Esophagus (tissue), 2 donors: ENCODE data around the gene CRLF2. TPM values are rescaled to one million over a fixed set of nuclear protein-coding genes. Genes with fewer than 3 reads are reported as not detected.
A peak's percentile ranks its signal among the peaks of the same experiment; 100 is the strongest.
"Not testable (repeated sequence)": the region's sequence is repeated elsewhere in the genome, so short reads cannot be mapped to it uniquely, and the experiment has no call there.

Experiments used
- H3K27ac ChIP-seq, 2 donors: one replicate each; pipeline ENCODE4 v1.5.1; 2013; ENCODE audit warnings: low read depth in 2 of 2, mild to moderate bottlenecking in 2 of 2, inconsistent platforms in 1 of 2, low read length in 1 of 2, moderate library complexity in 1 of 2
- H3K27me3 ChIP-seq, 2 donors: one replicate each; pipeline ENCODE4 v1.6.1; 2013; ENCODE audit warnings: low read length in 2 of 2, control low read depth in 1 of 2, mild to moderate bottlenecking in 1 of 2; ENCODE audit not compliant: insufficient read depth in 2 of 2, control insufficient read depth in 1 of 2
- H3K36me3 ChIP-seq, 2 donors: one replicate each; pipeline ENCODE4 v1.6.1; 2013; ENCODE audit warnings: low read length in 1 of 2; ENCODE audit not compliant: control insufficient read depth in 2 of 2, insufficient read depth in 2 of 2
- H3K4me1 ChIP-seq, 2 donors: one replicate each; pipeline ENCODE4 v1.6.1; 2013; ENCODE audit warnings: low read length in 1 of 2; ENCODE audit not compliant: control insufficient read depth in 2 of 2, insufficient read depth in 2 of 2
- H3K4me3 ChIP-seq, 2 donors: one replicate each; pipeline ENCODE4 v1.5.1; 2013; ENCODE audit warnings: low read length in 2 of 2, mild to moderate bottlenecking in 2 of 2, low read depth in 1 of 2, moderate library complexity in 1 of 2
- H3K9me3 ChIP-seq, 2 donors: one replicate each; pipeline ENCODE4 v1.6.1; 2013; ENCODE audit warnings: mild to moderate bottlenecking in 2 of 2, low read depth in 1 of 2, low read length in 1 of 2, moderate library complexity in 1 of 2; ENCODE audit not compliant: control insufficient read depth in 2 of 2, insufficient read depth in 1 of 2
- WGBS, 2 donors: extraction: QIAGEN DNeasy Blood & Tissue Kit; methylation state at CpG; one replicate each; pipeline ENCODE4 v1.1.7; 2013; 5-methylcytosine and 5-hydroxymethylcytosine counted together
- polyA plus RNA-seq, 2 donors: library from polyadenylated mRNA; stranded (reverse); fragments of 200-250 nt; gene quantifications; one replicate each; pipeline ENCODE4 v1.2.3, GENCODE V29; 2013
- donor health status: healthy with polysubstance abuse.
- donor health status: Bipolar disorder and iron deficiency.

Gene CRLF2, protein sequence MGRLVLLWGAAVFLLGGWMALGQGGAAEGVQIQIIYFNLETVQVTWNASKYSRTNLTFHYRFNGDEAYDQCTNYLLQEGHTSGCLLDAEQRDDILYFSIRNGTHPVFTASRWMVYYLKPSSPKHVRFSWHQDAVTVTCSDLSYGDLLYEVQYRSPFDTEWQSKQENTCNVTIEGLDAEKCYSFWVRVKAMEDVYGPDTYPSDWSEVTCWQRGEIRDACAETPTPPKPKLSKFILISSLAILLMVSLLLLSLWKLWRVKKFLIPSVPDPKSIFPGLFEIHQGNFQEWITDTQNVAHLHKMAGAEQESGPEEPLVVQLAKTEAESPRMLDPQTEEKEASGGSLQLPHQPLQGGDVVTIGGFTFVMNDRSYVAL
- polyA plus RNA-seq: under 1 TPM in 1 of 2 donors, not detected in 1; 0.09 TPM

DNA sequence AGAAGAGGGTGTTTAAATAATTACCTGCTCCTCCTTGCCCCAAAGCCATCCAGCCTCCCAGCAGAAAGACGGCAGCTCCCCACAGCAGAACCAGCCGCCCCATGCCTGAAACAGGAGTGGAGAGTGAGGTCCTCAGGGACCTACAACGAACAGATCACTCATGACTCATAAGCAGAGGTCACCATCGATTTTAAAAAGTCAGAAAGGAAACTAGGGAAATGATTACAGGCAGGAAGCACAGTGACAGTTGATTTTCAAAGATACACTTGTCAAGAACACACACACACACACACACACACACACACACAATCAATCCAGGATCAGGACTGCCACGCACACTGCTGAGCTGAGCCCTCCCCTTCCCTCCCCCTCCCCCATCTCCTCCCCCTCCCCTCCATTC lies at the start of gene CRLF2:
Gene CRLF2 (minus strand): TSS at position 118 of the 400 bp plus-strand sequence. CDS start 15 bp downstream, at position 103.
- WGBS, 2 donors: 22 to 24% methylated on average over 4 to 5 of the region's 5 CpGs

DNA sequence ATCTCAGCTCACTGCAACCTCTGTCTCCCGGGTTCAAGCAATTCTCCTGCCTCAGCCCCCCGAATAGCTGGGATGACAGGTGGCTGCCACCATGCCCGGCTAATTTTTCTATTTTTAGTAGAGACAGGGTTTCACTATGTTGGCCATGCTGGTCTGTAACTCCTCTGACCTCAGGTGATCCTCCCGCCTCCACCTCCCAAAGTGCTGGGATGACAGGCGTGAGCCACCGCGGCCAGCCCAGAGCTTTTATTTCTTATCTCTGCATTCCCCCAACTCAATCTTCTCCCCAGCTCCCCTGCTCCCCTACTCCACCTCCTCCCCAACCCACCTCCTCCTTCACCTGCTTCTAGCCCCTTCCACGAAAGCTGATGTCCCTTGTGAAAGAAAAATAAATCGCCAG lies 49.3 kb upstream of the CRLF2 start:
- 82 to 93% methylated on average over 9 of the region's 9 CpGs for WGBS, 2 donors

More for the DNA sequence above, at the start of gene CRLF2:
- H3K4me3 ChIP-seq: no peak within 1 kb of the TSS
- no peaks in the 10 kb centered on the region for H3K27me3 ChIP-seq
- H3K36me3 ChIP-seq: no peaks in the 10 kb centered on the region
- H3K27ac ChIP-seq: no peak within 1 kb of the TSS
- no peaks in the 10 kb centered on the region for H3K4me1 ChIP-seq
- no peaks in the 10 kb centered on the region for H3K9me3 ChIP-seq

DNA sequence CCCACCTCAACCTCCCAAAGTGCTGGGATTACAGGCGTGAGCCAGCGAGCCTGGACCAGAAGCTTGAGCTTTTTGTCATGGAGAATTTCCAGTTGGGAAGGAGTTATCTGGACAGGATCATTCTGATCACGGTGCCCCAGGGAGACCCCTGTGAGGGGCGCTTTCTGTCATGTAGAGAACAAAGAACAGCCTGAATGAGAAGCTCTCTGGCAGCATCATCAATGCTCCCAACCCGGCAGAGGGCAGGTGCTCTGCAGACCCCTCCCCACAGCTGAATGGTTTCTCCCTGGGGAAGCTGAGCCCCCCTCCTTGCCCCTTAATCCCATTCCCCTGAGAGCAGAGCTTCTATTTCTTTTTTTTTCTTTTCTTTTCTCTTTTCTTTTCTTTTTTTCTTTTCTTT lies 48.8 kb upstream of the CRLF2 start:
- no peak overlapping the region for H3K4me3 ChIP-seq
- H3K36me3 ChIP-seq: no peaks in the 10 kb centered on the region
- H3K27me3 ChIP-seq: no peaks in the 10 kb centered on the region
- no peak overlapping the region for H3K27ac ChIP-seq
- peaks cover 0 to 3% of the 10 kb centered on the region in 2 donors for H3K9me3 ChIP-seq
- H3K4me1 ChIP-seq: no peaks in the 10 kb centered on the region
- 58 to 59% methylated on average over 5 of the region's 5 CpGs for WGBS, 2 donors

More for the DNA sequence above, 49.3 kb upstream of the CRLF2 start:
- not testable (repeated sequence) for H3K4me1 ChIP-seq, H3K27ac ChIP-seq, H3K4me3 ChIP-seq, H3K36me3 ChIP-seq, H3K9me3 ChIP-seq, H3K27me3 ChIP-seq

DNA sequence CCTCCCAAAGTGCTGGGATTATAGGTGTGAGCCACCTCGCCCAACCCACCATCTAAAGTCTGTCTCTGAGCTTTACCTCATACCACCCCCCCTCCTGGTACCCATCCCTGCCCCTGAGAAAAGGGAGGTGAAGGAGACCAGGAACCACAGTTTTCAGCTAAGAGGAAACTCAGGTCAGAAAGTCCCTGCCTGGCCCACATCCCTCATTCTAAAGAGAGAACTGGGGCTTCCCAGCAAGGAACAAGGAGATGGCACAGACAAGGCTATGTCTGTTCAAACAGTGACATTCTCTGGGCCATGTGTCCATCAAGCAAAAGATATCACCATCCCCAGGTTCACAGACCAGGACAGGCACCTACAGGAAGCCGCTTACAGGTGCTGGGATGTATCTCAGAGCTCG lies 40.4 kb upstream of the CRLF2 start:
- H3K36me3 ChIP-seq: no peaks in the 10 kb centered on the region
- no peaks in the 10 kb centered on the region for H3K27me3 ChIP-seq
- H3K27ac ChIP-seq: no peak overlapping the region
- H3K9me3 ChIP-seq: no peaks in the 10 kb centered on the region
- WGBS, 2 donors: 91 to 93% methylated on average over 3 of the region's 3 CpGs
- H3K4me3 ChIP-seq: no peak overlapping the region
- peaks cover 6 to 7% of the 10 kb centered on the region in 2 donors for H3K4me1 ChIP-seq

DNA sequence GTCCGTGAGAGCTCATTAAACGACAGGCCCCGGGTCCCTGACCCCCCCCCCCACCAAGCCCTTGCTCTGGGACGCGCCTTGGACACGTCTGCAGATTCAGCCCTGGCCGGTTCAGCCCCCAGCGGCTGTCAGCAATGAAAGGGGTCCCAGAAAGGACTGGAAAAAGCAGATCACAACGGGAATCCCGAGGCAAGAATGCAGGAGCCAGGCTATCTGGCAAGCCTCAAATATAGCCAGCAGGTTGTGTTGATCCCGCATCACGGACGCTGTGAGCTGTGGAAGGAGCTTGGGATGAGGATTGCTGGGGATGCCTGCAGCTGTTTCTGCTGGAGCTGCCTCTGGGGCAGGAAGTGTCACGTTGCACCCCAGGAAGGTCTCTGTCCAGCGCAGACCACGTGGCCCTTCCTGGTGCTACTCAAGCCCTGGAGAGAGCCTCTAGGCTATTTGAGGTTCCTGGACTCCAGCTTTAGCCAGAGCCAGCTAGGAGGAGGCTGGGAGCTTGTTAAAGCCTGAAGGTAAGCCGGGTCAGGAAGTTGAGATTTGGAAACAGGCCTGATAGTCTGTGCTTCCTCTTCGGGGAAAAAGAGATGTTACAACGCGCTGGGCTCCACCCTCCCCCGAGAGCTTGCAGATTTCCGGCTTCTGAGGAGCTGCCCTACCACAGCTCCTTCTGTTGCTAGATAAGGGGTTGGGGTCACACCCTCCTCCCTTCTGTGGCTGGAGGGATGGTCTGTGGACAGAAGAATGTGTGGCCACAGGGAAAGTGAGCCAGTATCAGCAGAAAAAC lies 36.8 kb upstream of the CRLF2 start:
- Histone ChIP-seq H3K36me3 (no peaks in the 10 kb centered on the region), H3K27me3 (no peaks in the 10 kb centered on the region), H3K4me3 (no peak overlapping the region), H3K9me3 (no peaks in the 10 kb centered on the region), H3K27ac (peak overlapping the region in 1 of 2 donors; percentile 26), H3K4me1 (peaks cover 6 to 7% of the 10 kb centered on the region in 2 donors)
- 4 to 7% methylated on average over 22 of the region's 22 CpGs for WGBS, 2 donors

DNA sequence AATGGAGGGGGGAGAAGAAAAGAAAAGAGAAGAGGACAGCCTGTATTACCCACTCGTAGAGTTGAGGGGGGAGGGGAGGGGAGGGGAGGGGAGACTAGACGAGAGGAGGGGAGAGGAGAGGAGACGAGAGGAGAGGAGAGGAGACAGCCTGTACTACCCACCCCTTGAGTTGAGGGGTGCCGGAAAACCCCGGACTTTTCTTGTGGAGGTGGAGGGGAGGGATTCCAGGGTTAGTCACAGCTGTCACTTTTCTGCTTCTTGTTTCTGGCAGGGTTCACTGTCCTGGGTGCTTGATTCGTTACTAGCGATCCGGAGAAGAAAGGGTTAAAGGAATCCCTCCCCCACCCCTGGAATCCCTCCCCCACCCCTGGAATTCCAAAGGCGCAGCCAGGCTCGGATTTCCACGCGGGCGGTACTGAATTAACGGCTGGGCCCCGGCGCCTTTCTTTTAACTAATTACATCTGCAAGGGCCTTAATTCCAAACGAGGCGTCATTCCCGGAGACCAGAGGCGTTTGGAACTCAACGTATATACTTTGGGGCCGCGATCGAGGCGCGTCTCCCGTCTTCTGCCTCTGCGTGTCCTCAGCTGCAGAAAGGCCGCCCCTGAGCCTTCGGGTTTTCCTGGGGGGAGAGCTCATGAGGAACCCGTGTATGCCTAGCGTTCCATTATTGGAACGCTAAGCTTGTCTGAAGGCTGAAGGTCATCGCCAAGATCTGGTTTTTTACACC lies 36.0 kb upstream of the CRLF2 start:
- Histone ChIP-seq H3K27me3 (no peaks in the 10 kb centered on the region), H3K36me3 (no peaks in the 10 kb centered on the region), H3K9me3 (no peaks in the 10 kb centered on the region), H3K27ac (no peak overlapping the region), H3K4me3 (no peak overlapping the region), H3K4me1 (peaks cover 6 to 7% of the 10 kb centered on the region in 2 donors)
- 7% methylated on average over 33 to 34 of the region's 34 CpGs for WGBS, 2 donors

DNA sequence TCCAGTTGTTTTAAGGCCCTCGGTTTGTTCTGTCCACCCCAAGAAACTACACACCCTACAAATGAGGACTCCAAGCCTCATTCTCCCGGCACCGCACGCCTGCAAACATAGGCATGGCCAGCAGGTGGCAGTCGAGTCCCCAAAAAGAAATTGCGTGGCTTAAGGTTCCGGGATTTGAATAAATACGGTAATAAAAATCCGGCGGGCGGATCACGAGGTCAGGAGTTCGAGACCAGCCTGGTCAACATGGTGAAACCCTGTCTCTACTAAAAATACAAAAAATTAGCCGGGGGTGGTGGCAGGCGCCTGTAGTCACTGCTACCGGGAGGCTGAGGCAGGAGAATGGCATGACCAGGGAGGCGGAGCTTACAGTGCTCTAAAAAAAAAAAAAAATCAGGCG lies 34.4 kb upstream of the CRLF2 start:
- Histone ChIP-seq H3K36me3 (no peaks in the 10 kb centered on the region), H3K27ac (no peak overlapping the region), H3K4me1 (peaks cover 6 to 7% of the 10 kb centered on the region in 2 donors), H3K27me3 (no peaks in the 10 kb centered on the region), H3K9me3 (no peaks in the 10 kb centered on the region), H3K4me3 (no peak overlapping the region)
- WGBS, 2 donors: 15% methylated on average over 18 of the region's 18 CpGs

DNA sequence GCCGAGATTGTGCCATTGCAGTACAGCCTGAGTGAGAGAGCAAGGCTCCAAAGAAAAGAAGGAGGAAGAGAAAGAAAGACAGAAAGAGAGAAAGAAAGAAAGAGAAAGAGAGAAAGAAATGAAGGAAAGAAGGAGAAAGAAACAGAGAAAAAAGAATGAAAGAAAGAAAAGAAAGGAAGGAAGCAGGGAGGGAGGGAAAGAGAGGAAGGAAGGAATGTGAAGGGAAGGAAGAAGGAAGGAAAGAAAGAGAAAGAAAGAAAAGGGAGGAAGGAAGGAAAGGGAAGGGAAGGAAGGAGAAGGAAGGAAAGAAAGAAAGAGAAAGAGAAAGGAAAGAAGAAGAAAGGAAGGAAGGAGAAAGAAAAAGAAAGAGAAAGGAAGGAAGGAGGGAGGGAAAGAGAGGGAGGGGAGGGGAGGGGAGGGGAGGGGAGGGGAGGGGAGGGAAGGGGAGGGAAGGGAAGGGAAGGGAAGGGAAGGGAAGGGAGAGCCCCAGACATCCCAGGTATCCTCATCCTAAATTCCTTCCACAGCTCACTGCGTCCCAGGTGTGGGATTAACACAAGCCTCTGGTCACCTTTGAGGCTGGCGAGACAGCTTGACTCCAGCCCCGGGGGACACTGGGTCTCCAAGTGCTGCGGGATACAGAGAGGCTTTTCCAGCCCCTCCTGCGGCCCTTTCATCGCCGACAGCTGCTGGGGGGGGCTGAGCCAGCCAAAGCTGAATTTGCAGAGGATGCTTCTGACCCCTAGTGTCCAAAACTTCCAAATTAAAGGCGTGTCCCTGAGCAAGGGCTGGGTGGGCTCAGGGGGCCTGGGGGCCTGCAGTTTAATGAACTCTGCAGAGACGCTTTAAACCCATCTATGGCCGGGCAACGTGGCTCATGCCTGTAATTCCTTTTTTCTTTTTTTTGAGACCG lies 32.0 kb upstream of the CRLF2 start:
- Histone ChIP-seq H3K4me1 (peaks cover 5% of the 10 kb centered on the region in 2 donors), H3K4me3 (no peak overlapping the region), H3K9me3 (no peaks in the 10 kb centered on the region), H3K36me3 (no peaks in the 10 kb centered on the region), H3K27ac (no peak overlapping the region), H3K27me3 (no peaks in the 10 kb centered on the region)
- WGBS, 2 donors: 22 to 25% methylated on average over 13 of the region's 13 CpGs
